HCT116 (cell line): ENCODE measurements around the gene ARHGEF19. TPM values are rescaled to one million over a fixed set of nuclear protein-coding genes. Genes with fewer than 3 reads are reported as not detected.

Source experiments
- ATAC-seq: fragments of 200-7000 bp; cut with Tn5 transposase; 2 replicates; pipeline ENCODE4 v1.9.1; 2020; ENCODE audit warnings: mild to moderate bottlenecking, moderate library complexity
- BruUV-seq: library from RNA; stranded (reverse); fragments of 400-500 nt; replicated peaks from 2 replicates; lab custom pipeline; 2021; lab: Mats Ljungman, UMichigan
- CTCF ChIA-PET: fragments of 300-600 bp; sonication (Branson Sonifier 250); formaldehyde crosslinking; loops from one replicate; lab custom pipeline; 2021; ENCODE audit warnings: antibody characterized with exemption; lab: Charles Lee
- POLR2A ChIA-PET: fragments of 300-600, 350-600 bp; sonication (Branson Sonifier 250); formaldehyde crosslinking; loops from one replicate; lab custom pipeline; 2021; ENCODE audit warnings: antibody characterized with exemption; lab: Charles Lee
- RAD21 ChIA-PET, 2 experiments: fragments of 300-600 bp; sonication (Branson Sonifier 250); formaldehyde crosslinking; loops; one replicate each; lab custom pipeline; 2023; ENCODE audit warnings: low total read pairs in 2 of 2; ENCODE audit not compliant: uncharacterized antibody in 2 of 2, unreplicated experiment in 2 of 2, low non-redundant PET in 1 of 2; lab: Charles Lee
- DNase-seq: peaks from one replicate; pipeline ENCODE4 v3.0.0-alpha.2; 2010; ENCODE audit warnings: low read depth, low spot score
- H2AFZ ChIP-seq: fragments of 200-600 bp; shearing (Covaris generic), sonication (generic); 2 replicates; pipeline ENCODE4 v1.6.1; 2017; ENCODE audit warnings: low read depth, mixed run types, mixed read lengths, antibody characterized with exemption, low read length; ENCODE audit not compliant: poor library complexity, severe bottlenecking
- H3K27ac ChIP-seq: 2 replicates; pipeline ENCODE4 v1.5.1; 2012; ENCODE audit warnings: low read depth, low read length
- H3K27me3 ChIP-seq: fragments of 200-600 bp; sonication (generic); 2 replicates; pipeline ENCODE4 v1.6.1; 2016; ENCODE audit warnings: mixed run types, low read length, mixed read lengths; ENCODE audit not compliant: insufficient read depth
- H3K36me3 ChIP-seq, 2 experiments: fragments of 200-500 bp in 1 of 2; fragments of 200-600 bp in 1 of 2; sonication (Bioruptor generic) in 1 of 2; sonication (generic) in 1 of 2; 2 replicates each; pipeline versions ENCODE4 v1.5.1 to v1.6.1; 2014 to 2016; ENCODE audit warnings: low read length in 2 of 2, inconsistent platforms in 1 of 2, mixed read lengths in 1 of 2, mixed run types in 1 of 2; ENCODE audit not compliant: insufficient read depth in 2 of 2, control insufficient read depth in 1 of 2
- H3K4me1 ChIP-seq, 2 experiments: fragments of 200-600 bp in 1 of 2; sonication (generic) in 1 of 2; 2 replicates each; pipeline versions ENCODE4 v1.5.1 to v1.6.1; 2012 to 2017; ENCODE audit warnings: low read length in 2 of 2, inconsistent platforms in 1 of 2, mild to moderate bottlenecking in 1 of 2, mixed read lengths in 1 of 2, mixed run types in 1 of 2, moderate library complexity in 1 of 2; ENCODE audit not compliant: insufficient read depth in 2 of 2, control insufficient read depth in 1 of 2
- H3K4me2 ChIP-seq: fragments of 200-600 bp; sonication (generic); 2 replicates; pipeline ENCODE4 v1.6.1; 2017; ENCODE audit warnings: mixed run types, low read length, mixed read lengths
- H3K4me3 ChIP-seq, 2 experiments: fragments of 200-600 bp in 1 of 2; sonication (generic) in 1 of 2; replicated peaks in 1 of 2; 2 replicates each; pipeline ENCODE4 v1.5.1; 2011 to 2016; ENCODE audit warnings: low read length in 2 of 2, control low read depth in 1 of 2, low read depth in 1 of 2, mild to moderate bottlenecking in 1 of 2, mixed read lengths in 1 of 2, mixed run types in 1 of 2
- H3K79me2 ChIP-seq: fragments of 200-600 bp; sonication (generic); 2 replicates; pipeline ENCODE4 v1.6.1; 2017; ENCODE audit warnings: mild to moderate bottlenecking, mixed run types, low read length, moderate library complexity, mixed read lengths; ENCODE audit not compliant: insufficient read depth
- H3K9ac ChIP-seq: fragments of 200-600 bp; sonication (generic); 2 replicates; pipeline ENCODE4 v1.6.1; 2016; ENCODE audit warnings: low read length, mixed read lengths
- H3K9me2 ChIP-seq: fragments of 200-600 bp; sonication (generic), shearing (Covaris generic); 2 replicates; pipeline ENCODE4 v1.6.1; 2017; ENCODE audit warnings: mixed run types, mild to moderate bottlenecking, moderate library complexity; ENCODE audit not compliant: insufficient read depth
- H3K9me3 ChIP-seq, 2 experiments: fragments of 200-500 bp in 1 of 2; fragments of 200-600 bp in 1 of 2; sonication (Bioruptor generic) in 1 of 2; sonication (generic) in 1 of 2; 2 replicates each; pipeline ENCODE4 v1.6.1; 2014 to 2017; ENCODE audit warnings: low read length in 2 of 2, mixed read lengths in 2 of 2, inconsistent platforms in 1 of 2, low read depth in 1 of 2, mild to moderate bottlenecking in 1 of 2, mixed run types in 1 of 2, moderate library complexity in 1 of 2; ENCODE audit not compliant: control insufficient read depth in 1 of 2, insufficient read depth in 1 of 2
- H4K20me1 ChIP-seq: fragments of 200-600 bp; sonication (generic), shearing (Covaris generic); 2 replicates; pipeline ENCODE4 v1.6.1; 2017; ENCODE audit warnings: mixed run types, mild to moderate bottlenecking, moderate library complexity; ENCODE audit not compliant: insufficient read depth
- ELF1 ChIP-seq: IDR thresholded peaks from 2 replicates; pipeline ENCODE4 v1.6.1; 2012; ENCODE audit warnings: low read depth, borderline replicate concordance
- EZH2 ChIP-seq: fragments of 200-600 bp; sonication (generic); IDR thresholded peaks from 2 replicates; pipeline ENCODE4 v1.6.1; 2017; ENCODE audit warnings: antibody characterized with exemption, mixed run types
- ZFX ChIP-seq: fragments of 450-650 bp; IDR thresholded peaks from 2 replicates; pipeline ENCODE4 v1.6.1; 2017
- ZNF274 ChIP-seq: fragments of 200-500 bp; sonication (Bioruptor generic); IDR thresholded peaks from 2 replicates; pipeline ENCODE4 v1.6.1; 2014; ENCODE audit warnings: mild to moderate bottlenecking, low read depth, low read length, inconsistent platforms
- intact Hi-C: fragments of 100-400 bp; cut with micrococcal nuclease; formaldehyde crosslinking; loops from 2 replicates; pipeline ENCODE4 v1.10.0; 2022
- total RNA-seq: library from RNA; stranded (reverse); gene quantifications from one replicate; pipeline ENCODE4 v1.2.1, GENCODE V29; 2021; ENCODE audit not compliant: unreplicated experiment
- TF ChIP-seq, protein P1 (sequence below): IDR thresholded peaks from 2 replicates; pipeline ENCODE4 v1.6.1; 2012

The ARHGEF19 gene
- total RNA-seq, 1 experiment from 2014 or later, result 59.7 TPM

- no peak for ATAC-seq
- H3K4me1 ChIP-seq, result peaks cover 16 to 33% of the 10 kb centered on the region in 2 experiments
- no peaks in the 10 kb centered on the region for H4K20me1 ChIP-seq
- no peaks in the 10 kb centered on the region for H3K36me3 ChIP-seq
- no peak for DNase-seq
- H3K79me2 ChIP-seq, result no peaks in the 10 kb centered on the region; the same call in 1 of the 2 replicates
- H3K4me2 ChIP-seq, result no peak overlapping the region
- intact Hi-C loops, result loop anchor here (5.0 kb wide), 1 partner anchor 53 kb away; no protein-coding TSS in a partner anchor
- H3K27me3 ChIP-seq, result no peaks in the 10 kb centered on the region
- RAD21 ChIA-PET, result no interaction called here
- H2AFZ ChIP-seq, result no peak overlapping the region
- H3K4me3 ChIP-seq, result no peak overlapping the region
- no peak overlapping the region for H3K9ac ChIP-seq
- CTCF ChIA-PET, result no interaction called here
- TF ChIP-seq, protein P1, sequence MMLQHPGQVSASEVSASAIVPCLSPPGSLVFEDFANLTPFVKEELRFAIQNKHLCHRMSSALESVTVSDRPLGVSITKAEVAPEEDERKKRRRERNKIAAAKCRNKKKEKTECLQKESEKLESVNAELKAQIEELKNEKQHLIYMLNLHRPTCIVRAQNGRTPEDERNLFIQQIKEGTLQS, result no peak
- no peak for TF ChIP-seq ELF1
- TF ChIP-seq EZH2, result no peak
- POLR2A ChIA-PET, result no interaction called here
- no peaks in the 10 kb centered on the region for H3K9me3 ChIP-seq
- no TSS peak for BruUV-seq
- no peak overlapping the region for H3K27ac ChIP-seq
- H3K9me2 ChIP-seq, result no peaks in the 10 kb centered on the region
Measured at GRCh38 chr1:16239972-16240491, 27.6 kb upstream of the ARHGEF19 start.

GRCh38 chr1:16237343-16237830 lies 24.9 kb upstream of the ARHGEF19 start:
- Histone ChIP-seq H3K79me2 (no peaks in the 10 kb centered on the region; the same call in 1 of the 2 replicates), H3K4me3 (peak overlapping the region; percentile 70 to 83), H3K9me2 (no peaks in the 10 kb centered on the region), H3K4me2 (peak overlapping the region; percentile 96), H3K4me1 (peaks cover 16 to 28% of the 10 kb centered on the region in 2 experiments), H3K27ac (peak overlapping the region; percentile 70), H2AFZ (peak overlapping the region; percentile 75), H3K27me3 (no peaks in the 10 kb centered on the region), H4K20me1 (no peaks in the 10 kb centered on the region), H3K9me3 (no peaks in the 10 kb centered on the region), H3K9ac (peak overlapping the region; percentile 84), H3K36me3 (no peaks in the 10 kb centered on the region)
- ChIA-PET CTCF (interaction anchor here (1.3 to 2.6 kb wide), 2 partner anchors 11 to 22 kb away, joined by 5 to 9 read pairs; no protein-coding TSS in a partner anchor), POLR2A (interaction anchor here (0.6 to 1.4 kb wide), 2 partner anchors 11 to 28 kb away, joined by 4 read pairs; no protein-coding TSS in a partner anchor), RAD21 (no interaction called here)
- ATAC-seq, result no peak
- TF ChIP-seq ZNF274 (no peak), ZFX (0 out of 2 replicates have a peak, but pooled peaks have one; percentile 5)
- TSS peak; percentile 99 for BruUV-seq
- intact Hi-C loops, result loop anchor here (2.0 kb wide), 2 partner anchors 21 to 31 kb away; no protein-coding TSS in a partner anchor
- DNase-seq, result no peak
